AG04450 (cell line): ENCODE measurements around the gene RTN4. TPM values are rescaled to one million over a fixed set of nuclear protein-coding genes. Genes with fewer than 3 reads are reported as not detected.

Experiments used
- CTCF ChIA-PET: fragments of 300-600, 350-600 bp; formaldehyde crosslinking; extraction: SDS; loops from one replicate; lab custom pipeline; 2022; ENCODE audit warnings: antibody characterized with exemption, inconsistent platforms; lab: Charles Lee
- POLR2A ChIA-PET: fragments of 350-600 bp; formaldehyde crosslinking; extraction: SDS; loops from one replicate; lab custom pipeline; 2021; ENCODE audit warnings: antibody characterized with exemption, inconsistent platforms; lab: Yijun Ruan, JAX
- DNase-seq: peaks from one replicate; pipeline ENCODE4 v3.0.0-alpha.2; 2011; ENCODE audit warnings: low read depth, low spot score
- H3K27ac ChIP-seq: one replicate; pipeline ENCODE4 v1.5.1; 2012; ENCODE audit warnings: low read depth, low read length, control low read depth
- H3K27me3 ChIP-seq: one replicate; pipeline ENCODE4 v1.6.0; 2012; ENCODE audit warnings: low read length; ENCODE audit not compliant: control insufficient read depth, insufficient read depth
- H3K4me3 ChIP-seq: 2 replicates; pipeline ENCODE4 v1.5.1; 2011; ENCODE audit warnings: mild to moderate bottlenecking, low read depth, low read length, control low read depth
- H3K9me3 ChIP-seq: 2 replicates; pipeline ENCODE4 v1.5.1; 2012; ENCODE audit warnings: low read length; ENCODE audit not compliant: control insufficient read depth, insufficient read depth
- CTCF ChIP-seq: IDR thresholded peaks from 2 replicates; pipeline ENCODE4 v1.5.1; 2011; ENCODE audit warnings: low read depth, low read length, control low read depth, inconsistent platforms
- polyA minus RNA-seq: library from RNA; depleted of rRNA, polyadenylated mRNA; stranded (reverse); fragments of >200 nt; gene quantifications from 2 replicates; pipeline ENCODE4 v1.2.3, GENCODE V29; 2011; rRNA and poly(A)+ RNA removed
- polyA plus RNA-seq: library from polyadenylated mRNA; depleted of rRNA; stranded (reverse); fragments of >200 nt; gene quantifications from 2 replicates; pipeline ENCODE4 v1.2.3, GENCODE V29; 2011; rRNA removed

RTN4 gene
- polyA plus RNA-seq (652 and 668 TPM in 2 replicates), polyA minus RNA-seq (292 and 462 TPM in 2 replicates)

- no peaks in the 10 kb centered on the region for H3K27me3 ChIP-seq
- H3K4me3 ChIP-seq = peak within 1 kb of the TSS; percentile 100
- DNase-seq = peak; percentile 99
- peak; percentile 10; the same call in 1 of the 2 replicates for TF ChIP-seq CTCF
- CTCF ChIA-PET = interaction anchor here (0.7 to 4.8 kb wide), 9 partner anchors 14 to 151 kb away, joined by 3 to 60 read pairs (median 5); no protein-coding TSS in a partner anchor
- no peaks in the 10 kb centered on the region; the same call in 1 of the 2 replicates for H3K9me3 ChIP-seq
- POLR2A ChIA-PET = interaction anchor here (0.6 to 4.3 kb wide), 24 partner anchors 9 to 219 kb away, joined by 3 to 79 read pairs (median 4); no protein-coding TSS in a partner anchor
- peak within 1 kb of the TSS; percentile 99 for H3K27ac ChIP-seq
Observed at GRCh38 chr2:55050100-55050994, at the start of gene RTN4. Gene RTN4 (minus strand): TSS chr2:55050451. CDS start chr2:55050300, 151 bp downstream.

GRCh38 chr2:55099493-55099877, 49.2 kb upstream of the RTN4 start:
- DNase-seq = no peak
- no peaks in the 10 kb centered on the region for H3K27me3 ChIP-seq
- ChIA-PET CTCF (interaction anchor here (0.6 kb wide), 1 partner anchor 26 kb away, joined by 3 read pairs; no protein-coding TSS in a partner anchor), POLR2A (interaction anchor here (0.6 to 4.9 kb wide), 2 partner anchors 49 to 890 kb away, joined by 4 to 35 read pairs; partner anchors contain the start of gene RTN4)
- H3K4me3 ChIP-seq = no peak overlapping the region
- TF ChIP-seq CTCF = no peak
- peak overlapping the region; percentile 98 for H3K27ac ChIP-seq
- no peaks in the 10 kb centered on the region for H3K9me3 ChIP-seq

GRCh38 chr2:55097461-55098410, 47.5 kb upstream of the RTN4 start:
- Histone ChIP-seq H3K4me3 (no peak overlapping the region), H3K27ac (no peak overlapping the region), H3K27me3 (no peaks in the 10 kb centered on the region), H3K9me3 (no peaks in the 10 kb centered on the region)
- ChIA-PET POLR2A (interaction anchor here (0.6 to 1.8 kb wide), 6 partner anchors 15 to 538 kb away, joined by 3 to 9 read pairs (median 6); partner anchors contain the start of gene RTN4), CTCF (interaction anchor here (1.0 kb wide), 1 partner anchor 49 kb away, joined by 3 read pairs; no protein-coding TSS in a partner anchor)
- no peak for DNase-seq
- no peak for TF ChIP-seq CTCF

- DNase-seq = no peak
- ChIA-PET CTCF (interaction anchor here (1.0 kb wide), 1 partner anchor 48 kb away, joined by 3 read pairs; no protein-coding TSS in a partner anchor), POLR2A (interaction anchor here (0.7 to 1.8 kb wide), 5 partner anchors 15 to 69 kb away, joined by 3 to 9 read pairs (median 5); partner anchors contain the start of gene RTN4)
- no peak overlapping the region for H3K27ac ChIP-seq
- H3K4me3 ChIP-seq = no peak overlapping the region
- TF ChIP-seq CTCF = no peak
- H3K27me3 ChIP-seq = no peaks in the 10 kb centered on the region
- H3K9me3 ChIP-seq = no peaks in the 10 kb centered on the region
Observed at GRCh38 chr2:55097082-55097460, 46.8 kb upstream of the RTN4 start.
